HCT116 (cell line): ENCODE results near the gene CELF3. TPM values are rescaled to one million over a fixed set of nuclear protein-coding genes. Genes with fewer than 3 reads are reported as not detected.

ENCODE experiments used
- ATAC-seq: fragments of 200-7000 bp; cut with Tn5 transposase; 2 replicates; pipeline ENCODE4 v1.9.1; 2020; ENCODE audit warnings: mild to moderate bottlenecking, moderate library complexity
- BruUV-seq: library from RNA; stranded (reverse); fragments of 400-500 nt; replicated peaks from 2 replicates; lab custom pipeline; 2021; lab: Mats Ljungman, UMichigan
- CTCF ChIA-PET: fragments of 300-600 bp; sonication (Branson Sonifier 250); formaldehyde crosslinking; loops from one replicate; lab custom pipeline; 2021; ENCODE audit warnings: antibody characterized with exemption; lab: Charles Lee
- POLR2A ChIA-PET: fragments of 300-600, 350-600 bp; sonication (Branson Sonifier 250); formaldehyde crosslinking; loops from one replicate; lab custom pipeline; 2021; ENCODE audit warnings: antibody characterized with exemption; lab: Charles Lee
- RAD21 ChIA-PET, 2 experiments: fragments of 300-600 bp; sonication (Branson Sonifier 250); formaldehyde crosslinking; loops; one replicate each; lab custom pipeline; 2023; ENCODE audit warnings: low total read pairs in 2 of 2; ENCODE audit not compliant: uncharacterized antibody in 2 of 2, unreplicated experiment in 2 of 2, low non-redundant PET in 1 of 2; lab: Charles Lee
- DNase-seq: peaks from one replicate; pipeline ENCODE4 v3.0.0-alpha.2; 2010; ENCODE audit warnings: low read depth, low spot score
- H2AFZ ChIP-seq: fragments of 200-600 bp; shearing (Covaris generic), sonication (generic); 2 replicates; pipeline ENCODE4 v1.6.1; 2017; ENCODE audit warnings: low read depth, mixed run types, mixed read lengths, antibody characterized with exemption, low read length; ENCODE audit not compliant: poor library complexity, severe bottlenecking
- H3K27ac ChIP-seq: 2 replicates; pipeline ENCODE4 v1.5.1; 2012; ENCODE audit warnings: low read depth, low read length
- H3K27me3 ChIP-seq: fragments of 200-600 bp; sonication (generic); 2 replicates; pipeline ENCODE4 v1.6.1; 2016; ENCODE audit warnings: mixed run types, low read length, mixed read lengths; ENCODE audit not compliant: insufficient read depth
- H3K36me3 ChIP-seq, 2 experiments: fragments of 200-500 bp in 1 of 2; fragments of 200-600 bp in 1 of 2; sonication (Bioruptor generic) in 1 of 2; sonication (generic) in 1 of 2; 2 replicates each; pipeline versions ENCODE4 v1.5.1 to v1.6.1; 2014 to 2016; ENCODE audit warnings: low read length in 2 of 2, inconsistent platforms in 1 of 2, mixed read lengths in 1 of 2, mixed run types in 1 of 2; ENCODE audit not compliant: insufficient read depth in 2 of 2, control insufficient read depth in 1 of 2
- H3K4me1 ChIP-seq, 2 experiments: fragments of 200-600 bp in 1 of 2; sonication (generic) in 1 of 2; 2 replicates each; pipeline versions ENCODE4 v1.5.1 to v1.6.1; 2012 to 2017; ENCODE audit warnings: low read length in 2 of 2, inconsistent platforms in 1 of 2, mild to moderate bottlenecking in 1 of 2, mixed read lengths in 1 of 2, mixed run types in 1 of 2, moderate library complexity in 1 of 2; ENCODE audit not compliant: insufficient read depth in 2 of 2, control insufficient read depth in 1 of 2
- H3K4me2 ChIP-seq: fragments of 200-600 bp; sonication (generic); 2 replicates; pipeline ENCODE4 v1.6.1; 2017; ENCODE audit warnings: mixed run types, low read length, mixed read lengths
- H3K4me3 ChIP-seq, 2 experiments: fragments of 200-600 bp in 1 of 2; sonication (generic) in 1 of 2; replicated peaks in 1 of 2; 2 replicates each; pipeline ENCODE4 v1.5.1; 2011 to 2016; ENCODE audit warnings: low read length in 2 of 2, control low read depth in 1 of 2, low read depth in 1 of 2, mild to moderate bottlenecking in 1 of 2, mixed read lengths in 1 of 2, mixed run types in 1 of 2
- H3K79me2 ChIP-seq: fragments of 200-600 bp; sonication (generic); 2 replicates; pipeline ENCODE4 v1.6.1; 2017; ENCODE audit warnings: mild to moderate bottlenecking, mixed run types, low read length, moderate library complexity, mixed read lengths; ENCODE audit not compliant: insufficient read depth
- H3K9ac ChIP-seq: fragments of 200-600 bp; sonication (generic); 2 replicates; pipeline ENCODE4 v1.6.1; 2016; ENCODE audit warnings: low read length, mixed read lengths
- H3K9me2 ChIP-seq: fragments of 200-600 bp; sonication (generic), shearing (Covaris generic); 2 replicates; pipeline ENCODE4 v1.6.1; 2017; ENCODE audit warnings: mixed run types, mild to moderate bottlenecking, moderate library complexity; ENCODE audit not compliant: insufficient read depth
- H3K9me3 ChIP-seq, 2 experiments: fragments of 200-500 bp in 1 of 2; fragments of 200-600 bp in 1 of 2; sonication (Bioruptor generic) in 1 of 2; sonication (generic) in 1 of 2; 2 replicates each; pipeline ENCODE4 v1.6.1; 2014 to 2017; ENCODE audit warnings: low read length in 2 of 2, mixed read lengths in 2 of 2, inconsistent platforms in 1 of 2, low read depth in 1 of 2, mild to moderate bottlenecking in 1 of 2, mixed run types in 1 of 2, moderate library complexity in 1 of 2; ENCODE audit not compliant: control insufficient read depth in 1 of 2, insufficient read depth in 1 of 2
- H4K20me1 ChIP-seq: fragments of 200-600 bp; sonication (generic), shearing (Covaris generic); 2 replicates; pipeline ENCODE4 v1.6.1; 2017; ENCODE audit warnings: mixed run types, mild to moderate bottlenecking, moderate library complexity; ENCODE audit not compliant: insufficient read depth
- ATF3 ChIP-seq: IDR thresholded peaks from 2 replicates; pipeline ENCODE4 v1.6.1; 2012
- EGR1 ChIP-seq: IDR thresholded peaks from 2 replicates; pipeline ENCODE4 v1.6.1; 2012; ENCODE audit warnings: low read depth
- ELF1 ChIP-seq: IDR thresholded peaks from 2 replicates; pipeline ENCODE4 v1.6.1; 2012; ENCODE audit warnings: low read depth, borderline replicate concordance
- EZH2phosphoT487 ChIP-seq: fragments of 200-600 bp; IDR thresholded peaks from 2 replicates; pipeline ENCODE4 v1.6.1; 2018; ENCODE audit warnings: antibody characterized with exemption, borderline replicate concordance
- JUND ChIP-seq: IDR thresholded peaks from 2 replicates; pipeline ENCODE4 v1.6.1; 2012
- MAX ChIP-seq: IDR thresholded peaks from 2 replicates; pipeline ENCODE4 v1.6.1; 2012
- POLR2A ChIP-seq: IDR thresholded peaks from 2 replicates; pipeline ENCODE4 v1.7.0; 2011; ENCODE audit warnings: borderline replicate concordance; ENCODE audit not compliant: insufficient read depth, insufficient read length; ENCODE audit errors: extremely low read depth
- REST ChIP-seq: IDR thresholded peaks from 2 replicates; pipeline ENCODE4 v1.6.1; 2012; ENCODE audit warnings: low read depth
- SIN3A ChIP-seq: IDR thresholded peaks from 2 replicates; pipeline ENCODE4 v1.6.1; 2012; ENCODE audit warnings: low read depth
- YY1 ChIP-seq: IDR thresholded peaks from 2 replicates; pipeline ENCODE4 v1.6.1; 2011; ENCODE audit warnings: low read length, low read depth, moderate library complexity, mild to moderate bottlenecking; ENCODE audit not compliant: insufficient replicate concordance; ENCODE audit errors: extremely low read depth
- ZNF274 ChIP-seq: fragments of 200-500 bp; sonication (Bioruptor generic); IDR thresholded peaks from 2 replicates; pipeline ENCODE4 v1.6.1; 2014; ENCODE audit warnings: mild to moderate bottlenecking, low read depth, low read length, inconsistent platforms
- intact Hi-C: fragments of 100-400 bp; cut with micrococcal nuclease; formaldehyde crosslinking; loops from 2 replicates; pipeline ENCODE4 v1.10.0; 2022
- total RNA-seq: library from RNA; stranded (reverse); gene quantifications from one replicate; pipeline ENCODE4 v1.2.1, GENCODE V29; 2021; ENCODE audit not compliant: unreplicated experiment

CELF3 gene
- total RNA-seq, 1 experiment from 2014 or later = not detected

DNA sequence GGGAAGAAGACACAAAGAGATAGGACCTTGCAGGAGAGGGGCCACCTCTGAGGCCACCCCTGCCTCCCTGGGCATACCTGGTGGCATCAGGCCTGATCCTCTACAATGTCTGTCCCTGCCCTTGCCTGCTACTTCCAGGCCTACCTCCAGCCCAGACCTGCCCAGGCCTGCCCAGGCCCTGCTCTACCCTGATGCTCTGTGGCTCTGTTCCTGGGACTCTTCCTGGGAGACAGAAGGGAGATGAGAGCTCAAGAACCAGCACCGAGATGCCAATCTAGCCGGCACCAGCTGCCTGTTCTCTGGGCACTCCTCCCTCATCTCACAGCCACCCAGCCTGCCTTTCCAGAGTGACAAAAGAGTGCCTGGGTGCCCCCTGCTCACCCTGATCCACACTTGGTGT is 2.7 kb downstream of the CELF3 start:
- TF ChIP-seq EZH2phosphoT487 (no peak), MAX (no peak), REST (no peak), ATF3 (no peak)
- TF ChIP-seq, all 23 proteins: peak for 0
- Histone ChIP-seq H3K27me3 (peaks cover 20% of the 10 kb centered on the region), H3K9me2 (no peaks in the 10 kb centered on the region), H3K36me3 (no peaks in the 10 kb centered on the region), H3K4me3 (no peak overlapping the region), H3K27ac (no peak overlapping the region), H3K79me2 (no peaks in the 10 kb centered on the region), H3K9ac (no peak overlapping the region), H4K20me1 (no peaks in the 10 kb centered on the region), H2AFZ (no peak overlapping the region), H3K4me2 (no peak overlapping the region), H3K9me3 (no peaks in the 10 kb centered on the region), H3K4me1 (no peaks in the 10 kb centered on the region)
- no peak for ATAC-seq
- POLR2A ChIA-PET = no interaction called here
- RAD21 ChIA-PET = no interaction called here
- no peak for DNase-seq
- intact Hi-C loops = no loop called here
- CTCF ChIA-PET = no interaction called here
- BruUV-seq = no TSS peak

DNA sequence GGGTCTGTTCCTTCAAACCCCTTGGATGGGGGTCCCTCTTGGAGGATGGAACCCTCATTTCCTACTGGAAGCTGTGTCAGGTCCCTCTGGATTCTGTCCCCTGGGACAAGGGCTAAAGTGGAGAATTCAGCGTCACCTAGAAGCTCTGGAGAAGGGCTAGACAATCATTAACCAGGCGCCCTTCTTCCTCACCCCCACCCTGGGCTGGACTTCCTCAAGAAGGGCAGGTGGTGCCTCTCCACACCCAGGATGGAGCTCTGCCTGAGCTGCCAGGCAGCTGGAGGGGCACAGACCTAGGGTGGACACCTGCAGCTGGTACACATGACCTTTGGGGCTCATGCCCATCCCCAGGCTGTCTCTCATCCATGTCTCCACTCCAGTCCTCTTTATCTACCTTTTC is 3.6 kb downstream of the CELF3 start:
- no peak overlapping the region for H2AFZ ChIP-seq
- no peaks in the 10 kb centered on the region for H3K4me1 ChIP-seq
- intact Hi-C loops = no loop called here
- no peak overlapping the region for H3K9ac ChIP-seq
- RAD21 ChIA-PET = no interaction called here
- H3K27me3 ChIP-seq = peaks cover 11% of the 10 kb centered on the region; the same call in 1 of the 2 replicates
- no peaks in the 10 kb centered on the region for H3K9me3 ChIP-seq
- no peaks in the 10 kb centered on the region for H3K79me2 ChIP-seq
- H3K9me2 ChIP-seq = no peaks in the 10 kb centered on the region
- no peak for ATAC-seq
- no peak overlapping the region for H3K4me2 ChIP-seq
- BruUV-seq = no TSS peak
- no peaks in the 10 kb centered on the region for H4K20me1 ChIP-seq
- no peak for DNase-seq
- H3K4me3 ChIP-seq = no peak overlapping the region
- no peak overlapping the region for H3K27ac ChIP-seq
- no peaks in the 10 kb centered on the region for H3K36me3 ChIP-seq
- CTCF ChIA-PET = interaction anchor here (1.0 kb wide), 1 partner anchor 22 kb away, joined by 3 read pairs; no protein-coding TSS in a partner anchor
- POLR2A ChIA-PET = no interaction called here
- TF ChIP-seq SIN3A = no peak
- no peak for TF ChIP-seq YY1
- no peak for TF ChIP-seq JUND
- no peak for TF ChIP-seq POLR2A
- TF ChIP-seq ZNF274 = no peak
- TF ChIP-seq EGR1 = no peak
- no peak for TF ChIP-seq REST
- no peak for TF ChIP-seq ELF1
